MM.1S (cell line): ENCODE results near the gene EPHA2.

ENCODE experiments used
- EZH2 ChIP-seq: fragments of 300-600 bp; sonication (generic); optimal IDR thresholded peaks from 2 replicates; pipeline ENCODE3; 2017; ENCODE audit warnings: low read depth, mild to moderate bottlenecking, antibody characterized with exemption, low read length, mixed read lengths
- EZH2phosphoT487 ChIP-seq: fragments of 300-600 bp; sonication (generic); IDR thresholded peaks from 2 replicates; pipeline ENCODE4 v1.6.1; 2018; ENCODE audit warnings: antibody characterized with exemption, low read length
- TF ChIP-seq, protein P1 (sequence below): fragments of 300-600 bp; sonication (generic); IDR thresholded peaks from 2 replicates; pipeline ENCODE4 v1.5.1; 2016; ENCODE audit warnings: antibody characterized with exemption, low read length, mixed read lengths

DNA sequence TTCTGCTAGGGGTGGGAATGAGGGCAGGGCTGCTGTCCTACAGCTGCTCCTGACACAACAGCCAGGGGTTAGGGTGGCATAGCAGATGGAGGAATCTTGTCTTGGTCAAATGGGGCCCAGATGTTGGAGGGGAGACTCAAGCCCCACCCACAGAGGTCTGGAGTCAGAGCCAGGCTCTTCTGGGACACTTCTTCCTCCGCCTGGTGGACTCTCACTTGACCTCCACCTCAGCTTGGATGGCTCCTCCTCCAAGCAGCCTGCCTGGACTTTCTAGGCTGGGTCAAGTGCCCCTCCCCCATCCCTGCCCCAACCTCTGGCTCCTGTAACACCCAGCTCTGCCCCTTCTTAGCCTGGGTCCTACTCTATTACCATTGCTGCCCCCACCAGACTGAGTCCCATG lies 35.5 kb downstream of the EPHA2 start:
- TF ChIP-seq, protein P1, sequence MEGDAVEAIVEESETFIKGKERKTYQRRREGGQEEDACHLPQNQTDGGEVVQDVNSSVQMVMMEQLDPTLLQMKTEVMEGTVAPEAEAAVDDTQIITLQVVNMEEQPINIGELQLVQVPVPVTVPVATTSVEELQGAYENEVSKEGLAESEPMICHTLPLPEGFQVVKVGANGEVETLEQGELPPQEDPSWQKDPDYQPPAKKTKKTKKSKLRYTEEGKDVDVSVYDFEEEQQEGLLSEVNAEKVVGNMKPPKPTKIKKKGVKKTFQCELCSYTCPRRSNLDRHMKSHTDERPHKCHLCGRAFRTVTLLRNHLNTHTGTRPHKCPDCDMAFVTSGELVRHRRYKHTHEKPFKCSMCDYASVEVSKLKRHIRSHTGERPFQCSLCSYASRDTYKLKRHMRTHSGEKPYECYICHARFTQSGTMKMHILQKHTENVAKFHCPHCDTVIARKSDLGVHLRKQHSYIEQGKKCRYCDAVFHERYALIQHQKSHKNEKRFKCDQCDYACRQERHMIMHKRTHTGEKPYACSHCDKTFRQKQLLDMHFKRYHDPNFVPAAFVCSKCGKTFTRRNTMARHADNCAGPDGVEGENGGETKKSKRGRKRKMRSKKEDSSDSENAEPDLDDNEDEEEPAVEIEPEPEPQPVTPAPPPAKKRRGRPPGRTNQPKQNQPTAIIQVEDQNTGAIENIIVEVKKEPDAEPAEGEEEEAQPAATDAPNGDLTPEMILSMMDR, result no peak
- TF ChIP-seq EZH2, result no peak
- no peak for TF ChIP-seq EZH2phosphoT487
